NCI-H345 treated with DMSO at 0.1 percent for 48 hours (cell line): Measurements from ENCODE around the gene KCNJ5.
"Not testable (repeated sequence)": the region's sequence is repeated elsewhere in the genome, so short reads cannot be mapped to it uniquely, and the experiment has no call there.

ENCODE experiments used
- DNase-seq: peaks from one replicate; lab custom pipeline; 2025; ENCODE audit not compliant: unreplicated experiment; lab: John Stamatoyannopoulos, UW

Gene KCNJ5

DNA sequence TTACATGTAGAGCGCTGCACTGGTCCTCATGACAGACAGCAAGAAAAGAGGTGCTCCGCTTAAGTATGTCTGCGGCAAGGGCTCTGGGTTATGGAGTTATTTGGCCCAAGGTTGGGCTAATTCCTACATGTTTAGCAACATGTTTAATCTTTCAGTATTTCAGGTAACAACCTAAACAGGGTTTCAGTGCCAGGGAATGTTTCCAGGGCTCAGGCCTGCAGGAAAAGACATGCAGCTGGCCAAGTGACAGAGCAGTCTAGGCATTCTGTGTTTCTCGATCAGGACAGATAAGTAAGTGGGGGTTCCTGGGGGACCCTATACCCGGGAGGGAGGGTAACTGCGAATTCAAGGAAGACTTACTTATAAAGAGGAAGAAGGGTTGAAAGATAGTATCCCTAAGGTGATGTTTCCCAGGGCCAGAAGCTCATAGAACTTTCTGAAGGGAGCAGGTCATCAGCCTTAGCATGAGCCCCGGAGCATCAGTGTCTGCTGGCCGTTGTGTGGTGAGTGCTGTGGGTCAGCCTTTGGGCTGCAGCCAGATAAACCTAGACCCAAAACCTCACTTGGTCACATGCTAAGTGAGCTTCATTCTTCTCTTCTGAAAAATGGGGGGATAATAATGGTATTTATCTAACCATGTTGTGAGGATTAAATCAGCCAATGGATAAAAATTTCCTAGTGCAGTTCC is 18.4 kb downstream of the KCNJ5 start:
- DNase-seq: no peak

DNA sequence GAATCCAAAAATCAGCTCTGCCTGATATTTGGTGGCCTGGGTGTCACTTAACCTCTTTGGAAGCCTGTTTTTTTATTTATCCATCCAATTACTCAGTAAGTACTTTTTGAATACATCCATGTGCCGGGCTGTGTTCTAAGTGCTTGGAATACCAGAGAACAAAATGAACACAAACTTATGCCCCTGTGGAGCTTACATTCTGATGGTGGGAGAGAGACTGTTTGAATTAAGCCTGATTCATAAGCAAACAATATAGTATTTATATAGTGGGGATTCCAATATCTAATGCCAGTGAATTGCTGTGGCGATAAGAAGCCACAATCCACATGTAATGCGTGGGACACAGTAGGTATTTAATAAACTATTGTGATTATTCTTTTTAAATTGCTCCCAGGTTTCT is 19.4 kb downstream of the KCNJ5 start:
- DNase-seq: no peak

DNA sequence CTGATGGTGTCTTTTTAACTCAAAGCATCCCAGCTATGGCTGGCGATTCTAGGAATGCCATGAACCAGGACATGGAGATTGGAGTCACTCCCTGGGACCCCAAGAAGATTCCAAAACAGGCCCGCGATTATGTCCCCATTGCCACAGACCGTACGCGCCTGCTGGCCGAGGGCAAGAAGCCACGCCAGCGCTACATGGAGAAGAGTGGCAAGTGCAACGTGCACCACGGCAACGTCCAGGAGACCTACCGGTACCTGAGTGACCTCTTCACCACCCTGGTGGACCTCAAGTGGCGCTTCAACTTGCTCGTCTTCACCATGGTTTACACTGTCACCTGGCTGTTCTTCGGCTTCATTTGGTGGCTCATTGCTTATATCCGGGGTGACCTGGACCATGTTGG is 20.1 kb downstream of the KCNJ5 start:
- DNase-seq: no peak

- DNase-seq: no peak
Measured at GRCh38 chr11:128911701-128912100, 20.5 kb downstream of the KCNJ5 start.

DNA sequence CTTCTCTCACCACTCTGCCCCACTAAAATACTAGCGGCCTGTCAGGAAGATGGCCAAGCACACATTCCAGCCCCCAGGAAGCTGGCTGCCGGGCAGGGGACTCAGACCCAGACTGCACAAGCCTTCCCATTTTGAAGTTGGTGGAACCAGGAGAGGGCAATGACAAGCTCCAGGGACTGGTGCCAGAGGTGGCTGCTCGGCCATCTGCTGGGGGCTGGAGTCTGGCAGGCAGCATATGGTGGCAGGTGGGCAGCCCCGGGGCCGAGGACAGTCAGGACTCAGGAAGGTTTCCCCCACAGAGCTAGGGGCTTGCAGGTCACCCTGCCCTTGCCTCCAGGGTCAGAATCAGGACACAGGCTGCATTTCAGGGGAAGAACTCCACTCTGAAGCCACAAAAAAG is 22.6 kb downstream of the KCNJ5 start:
- no peak for DNase-seq

DNA sequence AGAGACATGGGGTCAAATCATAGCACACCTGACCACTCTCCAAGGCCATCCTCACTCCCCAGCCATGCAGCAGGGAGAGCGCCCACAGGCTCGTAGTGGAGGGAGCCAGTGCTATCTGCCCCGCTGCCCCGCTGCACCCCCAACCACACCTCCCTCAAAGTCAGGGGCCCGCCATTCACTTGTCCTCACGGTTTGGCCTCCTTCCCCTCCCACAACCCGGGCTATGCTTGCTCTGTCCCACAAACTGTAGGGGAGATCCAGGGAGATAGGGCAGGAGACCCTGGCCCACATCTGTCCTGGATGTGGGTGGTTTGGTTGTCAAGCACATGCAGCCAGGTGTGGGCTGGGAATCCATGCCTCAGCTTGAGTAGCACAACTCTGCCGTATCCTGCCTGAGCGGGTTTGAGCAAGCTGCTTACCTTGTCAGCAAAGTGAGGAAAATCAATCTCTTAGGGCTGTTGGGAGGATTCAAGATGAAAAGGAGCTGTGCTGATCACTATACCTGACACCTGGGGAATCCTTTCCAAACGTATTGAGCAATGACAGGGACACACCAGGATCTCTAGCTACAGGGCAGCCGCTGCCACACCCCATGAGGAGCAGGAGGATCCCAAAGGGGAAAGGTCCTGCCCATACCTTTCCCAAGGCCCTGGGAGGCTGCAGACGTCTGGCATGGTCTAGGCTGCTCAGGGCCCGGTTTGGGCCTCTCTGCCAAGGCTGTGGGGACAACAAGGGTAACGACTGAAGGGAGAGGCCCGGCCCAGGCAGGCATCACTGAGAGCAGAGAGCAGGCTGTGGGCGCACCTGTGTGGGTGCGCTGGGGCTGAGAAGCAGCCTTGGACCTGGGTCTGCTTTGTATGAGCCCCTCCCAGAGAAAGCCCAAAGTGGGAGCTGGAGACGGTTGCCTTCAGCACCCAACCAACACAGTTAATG is 23.3 kb downstream of the KCNJ5 start:
- no peak for DNase-seq

GRCh38 chr11:128915149-128915521 is 24.0 kb downstream of the KCNJ5 start:
- no peak for DNase-seq

- DNase-seq: no peak
Measured at GRCh38 chr11:128916037-128916572, 24.9 kb downstream of the KCNJ5 start.

DNA sequence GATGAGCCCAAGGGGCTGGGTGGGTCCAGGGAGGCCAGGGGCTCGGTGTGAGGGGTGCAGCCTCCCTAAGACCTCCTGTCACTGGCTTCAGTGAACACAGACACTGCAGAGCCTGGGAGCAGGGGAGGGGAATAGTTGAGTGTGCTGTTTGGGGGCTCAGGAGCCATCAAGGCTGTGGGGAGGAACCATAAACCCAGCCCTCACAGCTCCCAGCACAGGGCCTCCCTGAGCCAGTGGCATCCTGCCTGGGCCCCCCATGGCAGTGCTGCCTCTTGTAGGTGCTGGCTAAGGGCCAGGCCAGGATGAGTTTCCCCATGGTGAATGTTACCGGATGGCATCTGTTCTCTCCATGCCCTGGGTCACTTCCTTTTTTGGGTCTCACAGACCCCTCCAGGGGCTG is 25.5 kb downstream of the KCNJ5 start:
- no peak for DNase-seq

DNA sequence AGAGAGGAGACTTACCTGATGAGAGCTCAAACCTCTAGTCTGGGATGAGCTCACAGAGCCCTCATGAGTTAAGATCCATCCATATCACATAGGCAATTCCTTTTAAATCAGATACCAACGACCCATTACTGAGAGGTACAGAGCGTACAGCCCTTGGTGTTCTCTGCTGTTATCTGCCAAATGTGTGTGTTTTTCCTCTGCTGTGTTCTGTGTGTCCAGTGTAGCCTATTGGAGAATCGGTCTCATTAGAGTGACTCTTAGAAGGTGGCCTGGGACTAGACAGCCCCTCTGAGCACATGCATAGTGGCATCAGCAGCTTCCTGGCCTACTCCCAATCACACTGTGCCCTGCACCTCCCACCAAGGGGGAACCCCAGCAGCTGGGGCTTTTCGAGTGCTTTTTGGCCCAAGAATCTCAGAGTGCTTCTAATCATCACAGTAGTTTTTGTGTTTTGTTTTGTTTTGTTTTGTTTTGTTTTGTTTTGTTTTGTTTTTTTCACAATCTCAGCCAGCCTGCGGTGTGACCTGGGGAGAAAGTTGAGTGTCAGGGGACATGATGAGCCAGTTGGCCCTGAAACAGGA is 26.1 kb downstream of the KCNJ5 start:
- no peak for DNase-seq

DNA sequence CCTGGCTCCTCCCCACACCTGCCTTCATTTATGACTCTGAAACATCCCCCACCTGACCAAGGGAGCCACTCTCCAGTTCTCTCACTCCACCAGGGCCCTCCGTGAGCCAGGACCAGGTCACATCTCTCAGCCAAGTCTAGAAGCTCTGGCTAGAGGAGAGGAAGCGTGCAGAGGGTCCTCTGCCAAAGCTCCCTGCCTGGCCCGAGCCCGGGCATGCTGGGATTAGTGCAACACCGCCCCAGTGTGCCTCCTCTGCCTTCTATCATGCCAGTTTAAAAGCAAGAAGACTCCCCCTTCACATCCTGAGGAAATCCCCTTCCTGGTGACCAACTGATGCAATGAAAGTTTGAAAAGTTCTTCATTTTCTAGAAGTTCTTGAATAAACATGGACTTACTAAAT is 28.1 kb downstream of the KCNJ5 start:
- no peak for DNase-seq

DNA sequence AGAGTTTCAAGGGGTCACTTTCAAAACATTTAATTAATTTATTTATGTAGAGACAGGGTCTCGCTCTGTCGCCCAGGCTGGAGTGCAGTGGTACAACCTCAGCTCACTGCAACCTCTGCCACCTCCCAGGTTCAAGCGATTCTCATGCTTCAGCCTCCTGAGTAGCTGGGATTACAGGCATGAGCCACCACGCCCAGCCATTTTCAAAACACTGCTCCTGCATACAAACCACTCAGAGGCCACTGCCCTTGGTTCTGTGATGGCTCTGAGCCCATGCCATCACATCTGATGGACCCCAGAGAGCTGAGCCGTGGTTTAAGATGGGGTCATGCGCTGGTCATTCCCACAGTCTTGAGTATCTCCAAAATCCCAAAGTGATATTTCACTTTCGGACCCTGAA is 28.5 kb downstream of the KCNJ5 start:
- DNase-seq: not testable (repeated sequence)

- DNase-seq: no peak
Measured at GRCh38 chr11:128920666-128921065, 29.5 kb downstream of the KCNJ5 start.

DNA sequence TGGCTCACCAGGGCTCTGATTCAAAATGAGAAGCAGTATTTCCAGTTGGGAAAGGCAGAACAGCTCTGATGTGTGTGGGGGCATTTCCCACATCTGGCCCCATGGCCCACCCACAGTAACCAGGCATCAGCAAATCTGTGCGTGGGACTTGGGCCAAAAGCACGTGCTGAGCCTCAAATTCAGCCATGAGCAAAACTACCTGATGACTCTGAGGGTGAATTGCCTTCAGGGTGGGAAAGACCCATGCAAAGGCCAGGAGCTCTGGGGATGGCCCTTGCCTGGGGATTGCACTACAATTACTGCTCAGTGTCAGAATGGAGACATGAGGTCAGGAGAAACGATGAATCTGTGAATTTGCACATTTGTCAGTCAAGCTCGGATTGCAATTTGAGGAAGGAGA is 30.6 kb downstream of the KCNJ5 start:
- no peak for DNase-seq

DNA sequence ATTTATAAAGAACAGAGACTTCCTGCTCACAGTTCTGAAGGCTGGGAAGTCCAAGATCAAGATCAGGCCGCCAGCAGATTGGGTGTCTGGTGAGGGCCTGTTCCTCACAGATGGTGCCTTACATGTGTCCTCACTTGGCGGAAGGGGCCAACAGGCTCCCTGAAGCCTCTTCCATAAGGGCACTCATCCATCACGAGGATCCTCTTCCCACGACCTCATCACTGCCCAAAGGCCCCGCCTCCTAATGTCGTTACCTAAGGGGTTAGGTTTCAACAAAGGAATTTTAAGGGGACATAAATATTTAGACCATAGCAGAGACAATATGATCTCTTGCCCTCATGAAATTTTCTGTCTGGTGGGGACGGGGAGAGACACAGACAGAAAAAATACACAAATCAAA is 32.9 kb downstream of the KCNJ5 start:
- no peak for DNase-seq

DNA sequence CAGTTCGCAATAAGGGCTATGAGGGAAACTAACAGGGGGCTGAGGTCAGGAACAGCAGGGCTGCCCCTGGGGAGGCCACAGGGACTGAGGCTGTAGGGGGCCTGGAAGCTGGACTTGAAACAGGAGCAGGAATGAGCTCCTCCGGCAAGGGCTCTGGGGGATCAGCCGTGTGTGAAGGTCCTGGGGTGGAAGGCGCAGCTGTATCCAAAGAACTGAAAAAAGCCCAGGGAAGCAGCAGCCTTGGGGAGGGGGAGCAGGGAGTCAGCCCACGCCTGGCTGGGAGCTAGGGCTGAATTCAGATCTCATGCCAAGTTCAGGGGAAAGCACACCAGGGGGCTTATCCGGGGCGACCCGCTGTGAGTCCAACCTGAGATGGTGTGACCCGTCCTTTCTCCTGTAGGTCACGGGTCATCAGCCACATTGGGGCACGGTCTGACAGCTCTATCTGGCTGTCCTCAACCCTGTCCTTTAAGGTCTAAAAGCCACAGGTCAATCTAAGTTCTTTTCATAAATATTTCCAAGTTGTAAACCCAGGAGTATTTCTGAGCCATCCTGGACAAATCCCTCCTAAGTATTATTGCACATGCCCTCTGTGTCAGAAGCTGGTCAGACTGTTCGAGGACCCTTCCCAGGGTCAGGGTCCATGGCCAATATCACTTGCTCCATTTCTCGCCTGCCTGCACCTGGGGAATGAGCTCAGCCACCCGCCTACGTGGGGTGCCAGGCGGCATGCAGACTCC is 33.5 kb downstream of the KCNJ5 start:
- DNase-seq: no peak

GRCh38 chr11:128925250-128925600 is 34.1 kb downstream of the KCNJ5 start:
- DNase-seq: no peak

GRCh38 chr11:128926000-128926399 is 34.8 kb downstream of the KCNJ5 start:
- no peak for DNase-seq

GRCh38 chr11:128926437-128927107 is 35.4 kb downstream of the KCNJ5 start:
- DNase-seq: no peak

DNA sequence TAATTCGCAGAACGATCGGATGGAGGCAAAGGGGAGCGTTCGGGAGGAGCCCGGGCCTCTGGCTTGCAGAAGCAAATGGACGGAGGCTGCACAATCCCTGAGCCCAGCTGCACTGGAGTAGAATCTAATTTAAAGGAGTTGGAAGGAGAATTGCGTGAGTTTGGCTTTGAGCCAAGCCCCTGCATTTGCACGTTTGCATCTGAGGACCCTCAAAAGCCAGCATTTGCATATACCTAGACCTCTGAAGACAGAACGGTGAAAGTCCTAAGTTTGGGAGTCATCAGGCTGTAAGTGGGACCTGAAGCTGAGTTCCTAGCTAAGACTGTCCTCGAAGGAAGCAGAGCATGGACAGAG is 35.9 kb downstream of the KCNJ5 start:
- DNase-seq: no peak
